Measurements from ENCODE around the gene PPDPF.
"Not testable (repeated sequence)": the region's sequence is repeated elsewhere in the genome, so short reads cannot be mapped to it uniquely, and the experiment has no call there.

The PPDPF gene, protein sequence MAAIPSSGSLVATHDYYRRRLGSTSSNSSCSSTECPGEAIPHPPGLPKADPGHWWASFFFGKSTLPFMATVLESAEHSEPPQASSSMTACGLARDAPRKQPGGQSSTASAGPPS

DNA sequence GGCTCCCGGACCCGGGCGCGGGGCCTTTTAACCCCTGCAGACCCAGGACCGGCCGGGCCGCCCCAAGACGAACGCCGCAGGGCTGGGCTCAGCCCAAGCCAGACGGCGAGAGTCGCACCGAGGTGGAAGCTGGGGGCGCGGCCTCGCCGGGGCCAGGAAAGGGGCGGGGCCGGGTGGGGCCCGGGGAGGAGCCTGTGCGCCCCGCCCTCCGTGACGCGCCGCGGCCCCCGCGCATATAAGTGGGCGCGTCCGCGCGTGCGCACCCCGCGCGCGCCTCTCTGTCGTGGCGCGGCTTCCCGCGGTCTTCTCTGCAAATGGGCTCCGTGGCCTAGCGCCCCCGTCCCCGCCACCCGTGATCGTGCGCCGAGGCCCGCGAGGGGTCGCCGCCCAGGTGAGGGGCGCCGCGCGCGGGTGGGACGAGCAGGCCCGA lies at the start of gene PPDPF:
TSS of gene PPDPF (plus strand) at position 262 of the 430 bp plus-strand sequence. CDS start 544 bp downstream, outside the sequence.
- DNase-seq (ENCODE audit: low spot score): peak; percentile 84

DNA sequence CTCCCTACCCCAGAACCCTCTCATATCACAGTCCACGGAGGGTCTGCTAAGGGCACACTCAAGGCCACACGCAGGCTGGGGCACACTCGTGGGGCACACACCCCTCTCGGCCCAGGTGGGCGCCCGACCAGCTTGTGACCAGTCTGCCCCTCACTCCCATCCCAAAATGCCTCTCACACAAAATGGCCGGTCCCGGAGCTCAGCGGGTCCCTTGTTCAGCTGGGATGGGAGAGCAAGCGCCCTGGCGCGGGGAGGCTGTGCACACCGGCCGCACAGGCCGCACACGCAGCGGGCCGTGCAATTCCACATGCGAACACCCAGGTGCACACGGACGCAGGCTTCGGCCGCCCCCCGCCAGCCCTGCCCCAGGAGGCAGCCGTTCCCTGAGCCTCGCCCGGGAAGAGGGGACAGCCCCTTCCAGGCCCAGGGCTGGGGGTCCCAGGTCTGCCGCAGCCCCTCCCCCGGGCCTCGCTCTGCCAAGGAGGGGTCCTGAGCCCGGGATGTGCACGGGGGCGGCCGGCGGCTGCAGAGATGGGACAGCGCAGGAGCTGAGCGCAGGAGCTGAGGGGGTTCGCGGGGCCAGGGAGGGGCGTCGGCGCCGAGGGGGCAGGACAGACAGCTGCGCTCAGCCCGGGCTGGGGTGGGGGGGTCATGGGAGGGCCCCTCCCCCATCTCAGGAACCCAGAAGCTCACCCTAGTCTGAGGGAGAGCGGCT lies 49.4 kb upstream of the PPDPF start:
- DNase-seq (ENCODE audit: low spot score): no peak

DNA sequence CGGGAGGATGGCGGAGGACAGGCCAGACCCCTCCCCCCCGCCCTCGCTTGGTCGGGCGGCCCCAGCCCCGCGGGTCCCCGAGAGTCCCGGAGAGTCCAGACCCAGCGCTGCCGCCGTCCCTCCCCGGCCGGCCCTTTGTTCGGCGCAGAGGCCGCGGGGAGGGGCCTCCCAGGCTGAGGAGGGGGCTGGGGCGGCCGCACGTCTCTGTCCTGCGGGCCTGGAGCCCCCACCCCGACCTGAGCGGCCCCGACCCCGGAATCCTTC lies 48.9 kb upstream of the PPDPF start:
- no peak for DNase-seq (ENCODE audit: low spot score)

DNA sequence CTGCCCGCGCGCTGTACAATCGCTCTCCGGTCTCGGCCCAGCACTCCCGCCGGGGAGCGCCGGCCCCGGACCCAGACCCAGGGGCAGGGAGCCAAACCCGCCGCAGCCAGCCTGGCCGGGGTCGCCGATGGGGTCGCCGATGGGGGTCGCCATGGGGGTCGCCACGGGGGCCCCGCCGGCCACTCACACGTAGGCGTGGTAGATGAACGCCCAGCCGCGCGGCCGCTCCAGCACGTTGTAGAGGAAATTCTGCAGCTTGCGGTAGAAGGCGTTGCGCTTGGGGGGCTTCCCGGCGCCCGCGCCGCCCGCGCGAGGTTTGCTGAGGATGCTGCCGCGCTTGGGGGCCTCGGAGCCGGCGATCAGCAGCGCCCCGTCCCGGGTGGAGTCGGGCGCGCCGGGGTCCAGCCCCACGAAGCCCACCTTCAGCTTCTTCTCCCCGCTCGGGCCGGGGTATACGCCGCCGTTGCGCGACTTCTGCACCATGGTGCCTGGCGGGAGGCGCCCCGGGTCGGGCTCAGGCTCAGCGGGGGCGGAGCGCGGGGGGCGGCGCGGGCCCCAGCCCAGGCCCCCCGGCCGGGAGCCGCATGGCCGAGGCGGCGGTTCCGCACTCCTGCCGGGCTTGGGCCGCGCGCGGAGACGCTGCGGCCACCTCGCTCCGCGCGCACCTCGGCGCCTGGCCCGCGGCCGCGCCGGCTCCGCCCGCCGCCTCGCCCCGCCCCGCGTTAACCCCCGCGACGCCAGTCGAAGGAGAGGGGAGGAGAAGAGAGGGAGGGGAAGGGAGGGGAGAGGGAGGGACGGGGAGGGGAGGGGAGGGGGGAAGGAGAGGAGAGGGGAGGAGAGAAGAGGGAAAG lies 48.4 kb upstream of the PPDPF start, which contains the start of gene KCNQ2:
TSS of gene KCNQ2 (minus strand) at position 675 of the 851 bp plus-strand sequence. CDS start at position 483, 192 bp downstream.
- no peak for DNase-seq (ENCODE audit: low spot score)

DNA sequence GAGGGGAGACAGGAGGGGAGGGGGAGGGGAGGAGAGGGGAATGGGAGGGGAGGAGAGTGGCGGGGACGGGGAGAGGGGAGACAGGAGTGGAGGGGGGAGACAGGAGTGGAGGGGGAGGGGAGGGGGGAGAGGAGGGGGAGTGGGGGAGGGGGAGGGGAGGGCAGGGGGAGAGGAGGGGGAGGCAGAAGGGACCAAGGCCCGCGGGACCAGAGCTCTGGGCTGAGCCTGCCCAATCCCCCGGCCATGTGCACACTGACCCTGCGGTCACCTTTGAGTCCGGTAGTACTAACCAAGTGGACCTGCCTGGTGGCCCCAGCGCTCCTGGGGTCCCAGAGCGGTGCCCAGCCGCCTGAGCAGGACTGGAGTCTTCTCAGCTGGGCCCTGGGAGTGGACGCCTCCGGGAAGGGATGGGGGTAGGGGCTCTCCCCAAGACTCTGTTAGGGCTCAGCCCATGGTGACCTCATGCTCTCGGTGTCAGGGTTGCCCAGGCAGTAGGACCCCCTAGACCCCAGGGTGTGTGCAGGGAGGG lies 47.6 kb upstream of the PPDPF start:
- DNase-seq (ENCODE audit: low spot score): no peak

DNA sequence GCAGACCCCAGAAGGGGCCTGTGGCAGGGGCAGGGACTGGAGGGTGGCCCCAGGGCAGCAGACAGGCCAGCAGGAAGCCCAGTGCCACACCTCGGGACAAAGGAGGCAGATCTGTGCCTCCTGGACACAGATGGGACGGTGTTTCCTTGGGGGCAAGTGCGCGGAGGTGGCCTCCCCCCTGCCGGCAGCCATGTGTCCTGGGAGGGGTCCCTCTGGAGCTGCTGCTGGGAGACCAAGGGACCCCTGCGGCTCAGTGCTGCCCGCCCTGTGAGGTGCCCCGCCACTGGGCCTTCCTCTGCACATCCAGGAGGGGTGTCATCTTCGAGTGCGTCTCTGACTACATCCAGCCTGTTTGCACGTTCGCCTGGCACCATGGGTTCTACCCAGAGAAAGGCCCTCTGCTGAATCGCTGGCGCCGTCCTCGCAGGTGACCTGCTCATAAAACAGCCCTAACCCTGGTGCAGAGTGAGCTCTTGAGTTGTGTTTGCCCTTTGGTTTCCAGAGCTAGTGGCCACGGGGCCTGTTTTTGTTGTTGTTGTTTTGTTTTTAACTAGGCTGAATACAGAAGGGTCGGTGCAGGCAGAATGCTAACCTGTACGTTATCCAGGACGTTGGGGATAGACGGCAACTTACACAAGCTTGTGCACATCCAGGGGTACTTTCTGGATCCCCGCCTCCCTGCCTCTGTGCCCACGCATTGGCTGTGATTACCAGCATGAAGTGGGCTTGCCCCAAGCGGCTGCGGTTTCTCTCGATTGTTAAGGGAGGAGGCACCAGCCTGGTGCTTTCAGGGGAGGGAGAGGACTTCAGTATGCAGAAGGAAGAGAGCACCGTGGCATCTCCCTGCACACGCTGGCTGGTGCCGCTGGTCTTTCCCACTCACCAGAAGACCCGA lies 46.8 kb upstream of the PPDPF start:
- DNase-seq (ENCODE audit: low spot score): no peak

DNA sequence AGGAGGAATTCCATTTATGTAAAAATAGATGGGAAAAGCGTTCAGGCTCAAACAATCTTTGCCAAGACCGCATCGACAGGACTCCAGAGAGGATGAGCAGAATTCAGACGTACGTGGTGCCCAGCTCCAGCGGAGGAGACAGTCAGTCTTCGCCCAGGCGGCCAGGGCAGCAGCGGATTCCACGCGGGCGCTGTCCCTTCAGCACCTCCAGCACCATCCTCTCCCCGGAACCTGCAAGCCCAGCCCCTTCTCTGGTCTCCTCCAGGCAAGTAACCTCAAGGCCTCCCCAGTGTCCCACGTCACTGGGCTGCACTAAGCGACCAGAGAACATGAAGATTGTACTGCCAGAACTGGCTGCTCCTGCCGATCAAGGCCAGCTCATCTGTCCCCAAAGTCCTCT lies 45.4 kb upstream of the PPDPF start:
- DNase-seq (ENCODE audit: low spot score): no peak

DNA sequence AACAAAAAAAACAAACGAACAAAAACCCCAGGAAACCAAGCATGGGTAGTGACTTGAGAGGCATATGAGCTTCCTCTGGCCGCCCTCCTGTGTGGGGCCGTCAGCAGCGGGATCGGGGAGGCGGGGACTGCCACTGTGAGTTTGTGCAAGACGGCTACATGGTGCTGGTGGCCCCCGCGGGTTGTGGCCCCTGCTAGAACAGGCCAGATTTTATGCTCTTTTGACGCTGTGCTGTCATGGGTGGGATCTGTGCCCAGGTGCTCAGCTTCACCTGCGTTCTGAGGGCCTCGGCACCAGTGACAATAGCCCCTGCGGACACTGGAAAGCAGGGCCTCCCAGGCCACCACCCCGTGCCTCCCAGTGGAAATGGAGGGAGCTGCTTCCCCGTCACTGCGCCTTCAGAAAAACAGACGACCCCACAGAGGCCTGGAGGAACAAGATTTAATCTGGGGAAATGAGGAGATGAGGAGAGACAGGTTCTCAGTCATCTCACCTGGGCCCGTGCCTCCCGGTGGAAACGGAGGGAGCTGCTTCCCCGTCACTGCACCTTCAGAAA lies 43.4 kb upstream of the PPDPF start:
- no peak for DNase-seq (ENCODE audit: low spot score)

DNA sequence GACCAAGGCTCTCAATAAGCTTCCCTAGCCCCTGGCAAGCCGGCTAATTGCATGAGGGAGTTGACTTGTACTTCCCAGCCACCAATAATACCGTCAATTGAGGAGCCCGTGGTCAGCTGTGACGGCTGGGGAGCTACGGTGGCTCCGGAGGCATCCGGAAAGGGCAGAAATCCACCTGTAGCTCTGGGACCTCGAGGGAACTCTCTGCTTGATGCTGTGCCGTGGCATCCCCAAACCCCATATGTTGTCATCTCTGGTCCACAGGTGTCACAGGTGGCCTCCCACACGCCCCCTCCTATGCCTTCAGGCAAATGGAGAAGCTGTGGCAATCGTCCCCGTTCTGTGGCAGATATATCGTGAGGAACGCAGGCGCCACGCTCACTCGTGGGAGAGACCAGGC lies 42.6 kb upstream of the PPDPF start:
- no peak for DNase-seq (ENCODE audit: low spot score)

DNA sequence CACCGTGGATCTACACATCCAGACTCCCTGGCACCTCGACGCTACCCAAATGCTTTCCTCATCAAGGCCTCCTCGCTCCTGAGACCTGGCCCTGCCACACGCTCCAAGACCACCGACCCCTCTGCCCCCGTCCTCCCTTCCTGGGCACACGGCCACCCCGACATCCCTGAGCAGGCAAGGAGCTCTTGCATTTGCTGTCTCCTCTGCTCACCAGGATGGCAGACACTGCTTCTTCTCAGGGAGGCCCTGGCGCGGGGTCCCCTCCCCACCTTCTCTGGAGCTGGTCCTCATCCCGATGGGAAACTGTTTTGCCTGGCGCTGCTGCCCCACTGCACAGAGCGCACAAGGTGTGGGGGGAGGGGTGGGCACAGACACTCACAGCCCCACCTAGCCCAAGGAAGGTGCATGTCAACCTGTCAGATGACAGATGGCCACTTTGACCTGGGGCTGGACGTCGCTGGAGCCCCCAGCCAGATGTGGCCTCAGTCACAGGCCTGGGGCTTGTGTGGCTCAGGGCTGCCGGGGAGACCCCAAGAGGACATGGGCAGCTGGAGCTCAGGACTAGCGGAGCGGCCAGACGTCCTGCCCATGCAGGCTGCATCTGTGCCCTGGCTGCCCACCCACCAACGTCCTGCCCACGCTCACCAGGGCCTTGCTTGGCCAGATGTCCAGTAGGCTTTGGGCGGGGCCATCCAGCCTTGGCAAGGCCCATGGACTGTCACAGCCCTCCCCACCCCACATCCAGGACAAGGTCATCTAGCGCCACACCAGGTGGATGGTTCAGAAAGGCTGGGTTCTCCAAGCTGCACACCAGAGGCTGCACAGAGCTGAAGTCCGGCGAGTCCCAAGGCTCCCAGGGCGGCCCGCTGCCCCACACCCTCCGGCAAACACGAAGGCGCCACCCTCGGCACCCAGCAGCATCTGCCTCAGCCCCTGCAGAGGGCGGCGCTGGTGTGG lies 41.9 kb upstream of the PPDPF start:
- no peak for DNase-seq (ENCODE audit: low spot score)

DNA sequence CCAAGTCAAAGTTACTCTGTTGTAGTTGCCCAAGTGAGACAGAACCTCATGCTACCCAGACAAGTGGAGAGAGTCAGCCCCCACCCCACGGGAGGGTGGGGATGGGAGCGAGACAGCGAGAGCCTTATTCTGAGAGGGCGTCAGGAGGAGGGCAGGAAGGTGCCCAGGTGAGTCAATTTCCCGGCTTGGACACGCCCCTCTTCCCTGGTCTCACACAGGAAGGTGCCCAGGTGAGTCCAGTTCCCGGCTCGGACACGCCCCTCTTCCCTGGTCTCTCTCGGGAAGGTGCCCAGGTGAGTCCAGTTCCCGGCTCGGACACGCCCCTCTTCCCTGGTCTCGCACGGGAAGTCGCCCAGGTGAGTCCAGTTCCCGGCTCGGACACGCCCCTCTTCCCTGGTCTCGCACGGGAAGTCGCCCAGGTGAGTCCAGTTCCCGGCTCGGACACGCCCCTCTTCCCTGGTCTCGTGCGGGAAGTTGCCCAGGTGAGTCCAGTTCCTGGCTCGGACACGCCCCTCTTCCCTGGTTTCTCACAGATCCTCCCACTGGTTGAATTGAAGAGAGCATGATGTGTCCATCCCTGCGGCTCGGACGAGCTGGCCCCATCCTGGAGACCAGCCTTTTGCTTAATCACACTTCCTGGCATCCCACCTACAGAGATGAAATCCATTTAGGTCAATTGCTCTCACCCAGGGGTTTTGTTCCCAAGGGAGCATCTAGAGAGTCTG lies 40.7 kb upstream of the PPDPF start:
- not testable (repeated sequence) for DNase-seq (ENCODE audit: low spot score)

DNA sequence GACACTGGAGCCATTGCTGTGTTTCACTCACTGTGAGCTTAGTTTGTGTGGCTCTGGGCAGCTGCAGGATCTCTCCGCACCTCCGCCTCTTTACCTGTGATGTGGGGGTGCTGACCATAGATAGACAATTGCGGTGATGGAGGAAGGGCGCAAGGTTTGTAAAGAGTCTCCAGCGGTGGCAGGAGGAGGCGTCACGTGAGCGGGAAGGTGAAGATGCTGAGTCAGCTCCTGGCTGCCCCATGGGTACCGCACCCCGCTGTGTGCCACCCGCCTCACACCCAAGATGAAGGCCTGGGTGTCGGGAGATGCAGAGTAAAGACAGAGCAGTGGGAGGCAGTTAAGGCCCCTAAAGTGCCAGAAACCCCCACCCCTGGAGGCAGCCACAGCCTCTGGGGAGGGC lies 39.1 kb upstream of the PPDPF start:
- no peak for DNase-seq (ENCODE audit: low spot score)

DNA sequence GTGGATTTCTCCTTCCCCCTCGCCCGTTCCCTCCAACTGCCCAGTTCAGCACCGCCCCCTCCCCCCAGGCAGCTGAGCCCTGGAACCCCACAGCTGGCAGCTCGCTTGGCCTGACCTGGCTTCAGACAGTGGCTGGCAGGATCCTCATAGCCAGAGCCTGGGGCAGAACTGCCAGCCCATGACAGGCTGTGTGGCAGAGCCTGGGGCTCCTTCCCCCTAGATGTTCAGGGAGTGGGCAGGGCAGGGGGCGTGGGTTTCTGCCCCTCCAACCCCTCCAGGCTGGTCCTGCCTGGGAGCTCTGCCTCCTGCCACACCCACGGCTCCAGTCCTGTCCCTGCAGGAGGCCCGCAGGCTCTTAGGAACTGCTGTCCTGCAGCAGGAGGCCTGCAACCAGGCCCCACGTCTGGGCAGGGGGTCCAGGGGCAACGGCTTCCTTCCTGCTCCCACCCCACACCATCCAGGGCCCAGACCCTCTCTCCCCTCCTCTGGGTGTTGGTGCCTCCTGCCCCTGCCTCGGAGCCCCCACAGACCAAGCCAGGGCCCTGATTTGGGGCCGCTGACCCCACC lies 38.5 kb upstream of the PPDPF start:
- DNase-seq (ENCODE audit: low spot score): no peak

DNA sequence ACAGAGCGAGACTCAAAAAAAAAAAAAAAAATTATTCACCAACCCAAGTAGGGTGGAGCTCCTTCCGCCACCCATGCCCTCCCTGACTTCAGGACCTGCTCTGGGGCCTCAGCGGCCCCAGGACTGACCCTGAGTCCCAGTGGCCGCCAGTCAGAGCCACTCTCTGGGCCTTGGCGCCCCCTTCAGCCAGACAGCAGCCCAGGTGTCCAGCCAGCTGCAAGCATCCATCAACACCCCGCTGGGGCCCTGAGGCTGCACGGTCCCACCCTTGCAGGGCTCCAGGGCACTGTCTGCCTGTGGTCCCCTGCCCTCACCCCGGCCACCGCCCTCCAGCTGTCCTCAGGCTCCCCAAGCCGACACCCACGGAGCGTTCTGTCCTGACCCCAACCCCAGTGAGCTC lies 36.7 kb upstream of the PPDPF start:
- no peak for DNase-seq (ENCODE audit: low spot score)

DNA sequence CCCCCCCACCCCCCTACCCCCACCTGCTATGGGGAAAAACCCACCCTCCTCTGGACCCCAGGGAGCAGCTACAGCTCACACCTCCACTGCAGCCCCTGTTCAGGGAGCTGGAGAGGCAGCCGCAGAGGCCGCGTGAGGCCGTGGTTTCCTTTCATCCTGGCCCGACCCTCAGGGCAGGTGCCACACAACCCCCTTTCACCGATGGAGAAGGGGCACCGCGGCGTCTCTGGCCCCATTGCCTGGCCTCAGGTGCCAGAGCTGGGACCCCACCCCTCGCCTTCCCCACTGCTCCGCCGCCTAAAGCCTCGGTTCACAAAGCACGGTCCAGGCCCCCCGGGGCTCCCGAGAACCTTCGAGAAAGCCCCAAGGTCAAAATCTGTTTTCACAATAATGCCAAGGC lies 36.3 kb upstream of the PPDPF start:
- DNase-seq (ENCODE audit: low spot score): no peak

DNA sequence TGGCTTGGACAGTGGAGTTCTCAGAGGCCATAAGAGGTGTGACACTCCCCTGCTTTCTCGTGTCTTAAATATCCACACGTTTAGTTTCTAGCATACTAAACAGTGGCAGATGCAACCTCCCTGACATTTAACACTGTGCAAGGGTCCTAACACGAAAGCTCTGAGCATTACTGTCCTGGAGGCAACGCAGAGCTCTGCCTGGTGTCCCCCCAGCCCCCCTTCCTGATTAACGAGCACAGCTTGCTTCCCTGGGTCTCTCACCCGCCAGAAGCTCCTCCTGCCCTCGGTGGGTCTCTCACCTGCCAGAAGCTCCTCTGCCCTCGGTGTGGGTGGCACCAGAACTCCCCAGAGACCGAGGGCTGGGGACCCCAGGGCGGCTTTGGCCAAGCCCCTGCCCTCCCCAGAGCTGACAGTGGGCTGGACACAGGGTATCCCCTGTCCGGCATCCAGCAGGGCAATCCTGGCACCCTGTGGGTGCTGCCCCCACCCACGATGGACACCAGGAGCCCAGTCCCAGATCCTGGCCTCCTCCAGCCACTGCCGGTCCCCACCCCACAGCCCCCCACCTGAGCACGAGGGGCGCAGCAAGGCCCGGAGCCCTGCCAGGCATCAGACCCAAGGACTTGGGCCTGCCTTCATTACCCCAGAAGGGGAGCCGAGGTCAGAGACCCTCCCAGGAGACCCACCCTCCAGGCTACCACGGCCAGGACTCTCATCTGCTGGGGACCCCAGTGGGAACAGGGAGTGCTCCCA lies 35.7 kb upstream of the PPDPF start:
- DNase-seq (ENCODE audit: low spot score): no peak

DNA sequence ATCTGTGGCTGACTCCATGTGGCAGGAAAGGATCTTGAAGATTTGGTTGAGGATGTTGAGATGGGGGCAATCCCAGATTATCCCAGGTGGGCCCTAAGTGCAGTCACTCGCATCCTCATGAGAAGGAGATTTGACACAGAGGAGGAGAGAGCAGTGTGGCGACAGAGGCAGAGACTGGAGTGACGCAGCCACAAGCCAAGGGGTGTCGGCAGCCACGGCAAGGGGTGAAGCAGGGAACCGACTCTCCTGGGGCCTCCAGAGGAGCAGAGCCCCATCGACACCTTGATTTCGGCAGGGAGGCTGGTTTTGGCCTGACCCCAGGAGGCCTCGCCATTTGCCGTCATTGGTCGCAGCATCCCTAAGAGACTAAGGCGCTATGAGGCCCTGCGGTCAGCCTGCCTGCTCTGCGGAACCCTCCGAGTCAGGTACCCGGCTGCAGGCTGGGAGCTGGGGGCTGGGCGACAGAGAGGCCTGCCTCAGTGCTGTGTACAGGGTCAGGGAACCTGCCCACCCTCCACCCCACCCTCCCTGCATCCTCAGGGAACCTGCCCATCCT lies 34.2 kb upstream of the PPDPF start:
- DNase-seq (ENCODE audit: low spot score): no peak

DNA sequence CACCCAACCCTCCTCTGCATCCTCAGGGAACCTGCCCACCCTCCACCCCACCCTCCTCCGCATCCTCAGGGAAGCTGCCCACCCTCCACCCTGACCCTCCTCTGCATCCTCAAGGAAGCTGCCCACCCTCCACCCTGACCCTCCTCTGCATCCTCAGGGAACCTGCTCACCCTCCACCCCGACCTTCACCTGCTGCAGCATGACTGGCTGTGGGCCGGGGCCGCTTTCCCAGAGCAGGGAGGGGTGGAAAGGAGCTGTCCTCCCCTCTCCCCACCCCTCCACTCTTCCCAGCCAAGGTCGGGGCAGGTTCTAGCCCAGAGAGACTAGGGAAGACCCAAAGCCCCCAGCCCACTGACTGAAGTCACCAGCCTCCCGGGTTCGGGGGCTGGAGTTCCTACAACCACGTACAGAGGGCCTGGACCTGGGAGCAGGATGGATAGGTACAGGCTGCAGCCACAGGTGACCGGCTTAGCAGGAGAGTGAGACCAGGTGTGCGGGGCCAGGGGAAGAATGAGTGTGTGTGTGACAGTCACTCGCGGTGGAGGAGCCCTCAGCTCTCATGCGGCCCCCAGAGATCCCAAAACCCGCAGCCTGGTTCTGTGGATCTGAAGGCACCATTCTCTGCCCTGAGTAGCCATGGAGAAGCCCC lies 33.3 kb upstream of the PPDPF start:
- no peak for DNase-seq (ENCODE audit: low spot score)
